Measurements from ENCODE around the gene NRAP. TPM values are rescaled to one million over a fixed set of nuclear protein-coding genes. Genes with fewer than 3 reads are reported as not detected.

Gene NRAP
- total RNA-seq, 1 donor, result under 0.01 TPM

DNA sequence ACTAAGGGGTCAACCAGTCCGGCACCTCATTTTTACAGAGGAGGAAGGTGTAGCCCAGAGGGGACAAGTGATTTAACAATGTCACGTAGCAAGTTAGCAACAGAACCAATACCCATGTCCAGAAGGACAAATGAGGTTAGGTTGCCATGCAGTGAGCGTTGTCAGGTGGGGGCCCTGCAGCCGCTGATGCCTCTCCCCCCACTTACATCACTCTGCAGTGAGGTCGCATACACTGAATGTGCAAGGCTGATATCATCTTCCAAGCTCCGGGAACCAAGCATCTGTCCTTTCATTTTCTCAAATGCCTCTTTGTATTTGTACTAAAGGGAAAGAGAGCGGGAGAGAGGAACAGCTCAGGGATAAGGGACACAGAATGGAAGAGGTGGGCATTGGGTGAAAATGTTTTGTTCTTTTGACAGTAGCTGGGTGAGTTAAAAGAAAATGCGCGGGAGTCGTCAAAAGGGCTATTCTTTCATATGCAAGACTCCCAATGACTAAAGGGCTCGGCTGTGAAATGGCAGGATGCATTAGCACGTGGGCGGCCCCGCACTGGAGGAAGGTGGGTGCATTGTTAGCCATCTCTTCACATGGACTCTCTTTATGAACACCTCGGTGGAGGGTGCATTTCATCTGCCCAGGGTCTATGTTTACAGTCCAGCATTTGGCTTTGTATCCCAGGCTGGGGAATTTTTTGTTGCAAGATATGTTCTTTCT, 49.7 kb downstream of the NRAP start:
- DNase-seq (ENCODE audit: low read depth), result no peak
- TF ChIP-seq, protein P1, sequence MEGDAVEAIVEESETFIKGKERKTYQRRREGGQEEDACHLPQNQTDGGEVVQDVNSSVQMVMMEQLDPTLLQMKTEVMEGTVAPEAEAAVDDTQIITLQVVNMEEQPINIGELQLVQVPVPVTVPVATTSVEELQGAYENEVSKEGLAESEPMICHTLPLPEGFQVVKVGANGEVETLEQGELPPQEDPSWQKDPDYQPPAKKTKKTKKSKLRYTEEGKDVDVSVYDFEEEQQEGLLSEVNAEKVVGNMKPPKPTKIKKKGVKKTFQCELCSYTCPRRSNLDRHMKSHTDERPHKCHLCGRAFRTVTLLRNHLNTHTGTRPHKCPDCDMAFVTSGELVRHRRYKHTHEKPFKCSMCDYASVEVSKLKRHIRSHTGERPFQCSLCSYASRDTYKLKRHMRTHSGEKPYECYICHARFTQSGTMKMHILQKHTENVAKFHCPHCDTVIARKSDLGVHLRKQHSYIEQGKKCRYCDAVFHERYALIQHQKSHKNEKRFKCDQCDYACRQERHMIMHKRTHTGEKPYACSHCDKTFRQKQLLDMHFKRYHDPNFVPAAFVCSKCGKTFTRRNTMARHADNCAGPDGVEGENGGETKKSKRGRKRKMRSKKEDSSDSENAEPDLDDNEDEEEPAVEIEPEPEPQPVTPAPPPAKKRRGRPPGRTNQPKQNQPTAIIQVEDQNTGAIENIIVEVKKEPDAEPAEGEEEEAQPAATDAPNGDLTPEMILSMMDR (IDR thresholded peaks at IDR 0.05; ENCODE audit: insufficient read depth, low read depth, low read length), result no peak
- H3K4me3 ChIP-seq (ENCODE audit: low read depth, low read length), result no peak overlapping the region

DNA sequence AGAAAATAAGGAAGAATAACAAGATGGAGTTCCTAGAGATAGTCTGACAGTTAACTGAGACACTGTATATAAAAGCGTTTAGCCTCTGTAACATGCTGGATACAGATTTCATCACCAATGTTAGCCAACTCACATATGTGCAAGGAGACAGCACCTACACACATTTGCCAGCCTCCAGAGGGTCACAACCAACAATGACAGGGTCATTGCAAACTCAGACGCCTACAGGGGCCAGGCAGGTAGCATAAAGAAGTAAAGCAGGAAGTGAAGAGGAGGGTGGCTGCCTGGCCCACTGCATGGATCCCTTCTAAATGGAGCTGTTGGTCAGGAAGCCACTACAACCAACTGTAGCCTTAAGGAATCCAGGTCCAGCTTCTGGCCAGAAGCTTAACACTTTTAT, 50.4 kb downstream of the NRAP start:
- no peak overlapping the region for H3K4me3 ChIP-seq (ENCODE audit: low read depth, low read length)
- TF ChIP-seq, protein P1 (IDR thresholded peaks at IDR 0.05; ENCODE audit: insufficient read depth, low read depth, low read length), result no peak
- no peak for DNase-seq (ENCODE audit: low read depth)

DNA sequence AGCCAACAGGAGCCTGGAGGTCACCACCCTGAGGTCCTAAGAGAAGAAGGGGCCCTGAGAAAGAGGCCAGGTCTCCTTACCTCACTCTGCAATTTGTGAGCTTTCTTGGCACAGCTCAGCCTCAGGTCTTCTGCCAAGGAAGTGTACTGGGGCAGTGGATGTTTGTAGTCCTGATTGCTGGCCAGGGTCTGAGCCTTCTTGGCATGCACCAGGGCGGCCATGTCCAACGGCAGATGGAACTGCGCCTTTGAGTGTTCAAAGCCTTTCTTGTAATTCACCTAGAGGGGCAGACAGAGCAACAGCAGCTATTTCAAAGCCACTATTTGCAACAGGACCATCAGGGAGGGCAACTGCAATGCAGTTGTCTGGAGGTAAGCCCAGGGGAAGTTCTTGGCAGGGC, 51.7 kb downstream of the NRAP start:
- H3K4me3 ChIP-seq (ENCODE audit: low read depth, low read length), result no peak overlapping the region
- TF ChIP-seq, protein P1 (IDR thresholded peaks at IDR 0.05; ENCODE audit: insufficient read depth, low read depth, low read length), result no peak
- no peak for DNase-seq (ENCODE audit: low read depth)

DNA sequence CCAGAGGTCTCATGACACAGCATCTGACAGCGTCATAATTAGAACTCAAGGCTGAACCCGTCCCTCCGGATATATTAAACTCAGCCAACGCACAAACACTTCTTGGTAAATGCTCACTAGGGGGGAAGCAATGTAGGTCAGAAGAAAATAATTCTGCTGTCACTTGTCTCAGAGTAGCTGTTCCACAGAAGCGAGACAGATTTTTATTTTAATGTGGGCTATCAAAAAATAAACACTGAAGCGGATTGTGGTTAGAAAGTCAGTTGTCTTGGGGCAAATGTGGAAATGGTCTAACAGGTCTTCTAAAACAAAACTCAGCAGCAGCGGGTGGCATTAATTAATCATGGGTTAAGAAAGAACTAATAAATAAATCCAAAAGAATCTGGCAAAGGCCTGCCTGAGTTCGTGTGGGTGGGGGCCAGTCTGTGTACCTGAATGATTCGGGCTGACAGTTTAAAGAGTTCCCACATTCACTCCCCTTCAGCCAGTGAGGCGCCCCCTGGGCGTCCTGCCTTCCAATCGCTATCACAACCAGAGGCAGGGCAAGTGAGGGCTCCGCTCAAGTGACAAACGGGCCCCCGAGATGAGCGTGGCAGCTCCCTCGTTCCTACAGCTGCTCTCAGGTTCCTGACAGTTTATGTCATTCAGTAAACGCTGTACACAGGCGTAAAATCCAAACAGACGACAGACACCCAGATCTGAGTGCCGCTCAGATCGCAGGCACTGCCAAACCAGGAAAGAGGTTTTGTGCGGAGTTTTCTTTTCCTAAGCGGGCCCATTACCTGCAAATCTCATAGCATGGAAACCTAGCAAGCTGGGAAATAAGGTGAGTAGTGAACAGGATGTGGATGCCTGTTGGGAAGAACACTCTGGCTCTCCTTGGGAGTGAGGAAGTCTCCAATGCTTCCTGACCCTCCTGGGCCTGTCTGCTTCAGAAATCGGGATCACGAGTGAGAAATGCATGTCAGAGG, 52.9 kb downstream of the NRAP start:
- TF ChIP-seq, protein P1 (IDR thresholded peaks at IDR 0.05; ENCODE audit: insufficient read depth, low read depth, low read length), result no peak
- no peak for DNase-seq (ENCODE audit: low read depth)

DNA sequence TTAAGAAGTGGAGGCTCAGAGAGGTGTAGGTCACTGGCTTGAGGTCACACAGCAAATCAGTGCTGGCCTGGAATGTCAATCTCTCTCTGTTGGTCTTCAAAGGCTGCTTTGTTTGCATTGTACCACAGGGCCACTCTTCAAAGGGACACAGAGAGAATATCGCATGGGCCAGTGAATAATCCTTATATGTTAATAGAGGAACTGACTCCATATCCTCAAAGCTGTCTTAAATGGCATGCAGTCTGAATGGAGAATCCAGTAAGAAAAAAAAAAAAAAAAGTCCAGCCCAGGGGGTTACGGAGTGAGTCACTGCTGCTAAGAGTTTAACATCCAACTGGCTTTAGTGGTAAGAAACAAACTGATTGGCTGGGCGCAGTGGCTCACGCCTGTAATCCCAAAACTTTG, 54.1 kb downstream of the NRAP start:
- H3K4me3 ChIP-seq (ENCODE audit: low read depth, low read length), result no peak overlapping the region
- TF ChIP-seq, protein P1 (IDR thresholded peaks at IDR 0.05; ENCODE audit: insufficient read depth, low read depth, low read length), result no peak
- DNase-seq (ENCODE audit: low read depth), result no peak

More for the DNA sequence above, 52.9 kb downstream of the NRAP start:
- no peak overlapping the region for H3K4me3 ChIP-seq (ENCODE audit: low read depth, low read length)

DNA sequence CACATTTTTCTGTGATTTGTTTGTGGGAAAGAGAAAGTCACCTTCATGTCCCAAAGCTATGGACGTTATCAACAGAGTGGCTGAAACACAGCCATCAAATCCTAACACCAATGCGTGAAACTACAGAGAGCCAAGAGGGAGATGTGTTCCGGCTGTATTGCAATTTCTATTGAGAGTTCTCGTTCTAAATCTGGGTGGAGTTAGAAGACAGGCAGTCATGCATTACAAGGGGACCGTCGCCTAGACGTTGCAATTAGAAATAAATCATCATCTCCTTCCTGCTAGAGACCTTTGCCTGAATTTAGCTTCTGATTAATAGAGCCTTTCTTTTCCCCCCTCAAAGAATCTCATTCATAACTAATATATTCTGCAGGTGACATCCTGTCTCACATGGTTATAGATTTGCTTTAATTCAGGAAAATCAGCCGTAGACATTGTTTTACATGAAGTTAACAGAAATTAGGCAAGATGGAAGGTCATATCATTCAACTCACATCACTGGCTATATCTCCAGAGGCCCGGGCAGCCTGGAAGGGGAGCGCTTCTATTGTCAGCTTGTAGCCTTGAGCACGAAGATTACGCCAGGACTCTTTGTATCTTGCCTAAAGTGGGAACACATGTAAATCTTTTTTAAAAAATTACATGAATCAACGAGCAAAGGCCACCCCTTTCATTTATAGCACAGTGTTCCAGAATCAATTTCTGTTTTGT, 58.4 kb downstream of the NRAP start:
- no peak overlapping the region for H3K4me3 ChIP-seq (ENCODE audit: low read depth, low read length)
- TF ChIP-seq, protein P1 (IDR thresholded peaks at IDR 0.05; ENCODE audit: insufficient read depth, low read depth, low read length), result no peak
- DNase-seq (ENCODE audit: low read depth), result no peak
